Ramos (cell line): Measurements from ENCODE around the gene ANO2.

Experiments used
- in situ Hi-C: fragments of 300-500 bp; cut with MboI; formaldehyde crosslinking; loops from one replicate; pipeline ENCODE4 v1.14.3; 2022; ENCODE audit warnings: low sequenced_read_pairs; ENCODE audit not compliant: unreplicated experiment

ANO2 gene

GRCh38 chr12:5534426-5535199 lies 410.4 kb downstream of the ANO2 start:
- in situ Hi-C loops: loop anchor here (25.0 kb wide), 1 partner anchor 322 kb away; no protein-coding TSS in a partner anchor

GRCh38 chr12:5533368-5533767 lies 411.7 kb downstream of the ANO2 start:
- in situ Hi-C loops: loop anchor here (25.0 kb wide), 1 partner anchor 321 kb away; no protein-coding TSS in a partner anchor

DNA sequence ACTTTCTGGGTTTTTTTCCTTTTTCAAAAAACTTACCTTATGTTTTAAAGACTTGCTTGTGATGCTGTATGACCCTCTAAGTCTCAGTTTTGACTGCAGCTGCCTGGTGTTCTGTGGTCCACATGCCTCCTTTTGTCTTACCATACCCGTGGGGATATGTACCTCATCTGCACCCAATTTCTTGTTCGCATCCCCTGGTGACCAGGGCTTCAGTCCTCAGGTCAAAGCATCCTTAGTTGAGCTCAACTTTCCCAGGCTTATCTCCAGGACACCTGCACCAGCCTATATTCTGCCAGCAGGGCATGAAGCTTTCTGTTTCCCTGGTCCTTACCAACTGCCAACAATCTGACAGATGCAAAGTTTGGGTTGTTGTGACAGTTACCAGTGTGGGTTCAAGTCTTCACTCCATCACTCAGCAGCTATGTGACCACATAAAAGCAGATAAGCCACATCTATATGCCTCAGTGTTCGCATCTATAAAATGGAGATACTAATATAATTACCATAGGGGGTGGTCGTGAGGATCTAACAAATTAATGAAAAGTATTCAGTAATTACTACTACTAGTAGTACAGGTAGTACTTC lies 419.2 kb downstream of the ANO2 start:
- in situ Hi-C loops: loop anchor here (25.0 kb wide), 1 partner anchor 314 kb away; no protein-coding TSS in a partner anchor

- in situ Hi-C loops: loop anchor here (25.0 kb wide), 1 partner anchor 313 kb away; no protein-coding TSS in a partner anchor
These were observed 420.2 kb downstream of the ANO2 start for GRCh38 chr12:5524769-5525436.

DNA sequence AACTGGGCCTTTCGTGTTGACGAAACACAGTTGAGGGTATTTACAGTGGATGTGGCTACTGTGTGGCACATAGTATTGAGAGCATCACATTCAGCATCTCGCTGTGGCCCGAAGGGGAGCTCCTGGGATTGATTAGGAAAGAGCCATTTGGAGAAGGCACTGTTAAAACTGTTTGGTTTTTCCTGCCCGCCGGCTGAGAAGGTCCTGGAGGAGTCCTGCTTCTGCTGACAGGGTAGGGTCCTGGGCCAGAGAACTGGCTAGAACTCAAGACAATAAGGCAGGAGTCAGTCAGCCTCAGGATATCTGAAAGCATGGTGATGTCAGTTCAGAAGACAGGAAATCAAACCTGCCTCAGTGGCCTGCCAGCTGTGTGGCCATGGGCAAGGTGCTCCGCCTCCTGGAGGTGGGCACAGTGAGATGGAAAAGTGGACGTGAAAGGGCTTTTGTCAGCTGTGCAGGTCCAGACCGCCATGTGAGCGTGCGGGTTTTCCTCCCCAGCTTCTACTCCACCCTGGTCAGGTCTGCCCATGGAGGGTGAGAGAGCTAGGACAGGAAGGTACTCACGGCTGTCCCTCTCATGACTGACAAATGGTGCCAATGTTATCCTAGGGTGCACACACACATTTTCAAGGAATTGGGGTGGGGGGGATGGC lies 420.8 kb downstream of the ANO2 start:
- in situ Hi-C loops: no loop called here

DNA sequence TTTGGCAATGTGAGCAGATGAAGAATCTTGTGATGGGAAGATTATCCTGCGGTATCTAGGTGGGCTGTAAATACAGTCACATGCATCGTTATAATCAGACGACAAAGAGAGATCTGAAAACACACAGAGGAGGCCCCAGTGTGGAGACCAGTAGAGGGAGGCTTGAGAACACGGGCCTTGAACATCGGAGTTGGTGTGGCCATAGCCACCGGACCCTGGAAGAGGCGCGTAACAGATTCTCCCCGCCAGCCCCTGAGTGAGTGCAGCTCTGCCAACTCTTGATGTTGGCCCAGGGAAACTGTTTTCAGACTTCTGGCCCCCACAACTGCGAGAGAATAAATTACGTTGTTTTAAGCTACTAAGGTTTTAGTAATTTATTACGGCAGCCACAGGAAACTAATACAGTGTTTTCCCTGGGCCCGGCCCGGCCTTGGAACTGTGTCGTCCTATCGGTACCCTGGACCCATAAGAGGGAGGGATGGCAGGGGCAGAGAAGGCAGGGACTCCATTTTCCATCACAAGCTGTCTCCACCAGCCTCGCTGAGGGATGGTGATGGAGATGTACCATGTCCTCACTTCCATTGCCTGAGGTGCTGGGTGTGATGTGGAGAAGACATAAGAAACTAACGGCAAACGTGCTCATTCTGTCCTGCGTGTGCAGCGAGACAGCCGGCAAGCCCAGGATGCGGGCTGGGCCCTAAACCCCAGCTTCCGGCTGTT lies 421.5 kb downstream of the ANO2 start:
- in situ Hi-C loops: no loop called here

DNA sequence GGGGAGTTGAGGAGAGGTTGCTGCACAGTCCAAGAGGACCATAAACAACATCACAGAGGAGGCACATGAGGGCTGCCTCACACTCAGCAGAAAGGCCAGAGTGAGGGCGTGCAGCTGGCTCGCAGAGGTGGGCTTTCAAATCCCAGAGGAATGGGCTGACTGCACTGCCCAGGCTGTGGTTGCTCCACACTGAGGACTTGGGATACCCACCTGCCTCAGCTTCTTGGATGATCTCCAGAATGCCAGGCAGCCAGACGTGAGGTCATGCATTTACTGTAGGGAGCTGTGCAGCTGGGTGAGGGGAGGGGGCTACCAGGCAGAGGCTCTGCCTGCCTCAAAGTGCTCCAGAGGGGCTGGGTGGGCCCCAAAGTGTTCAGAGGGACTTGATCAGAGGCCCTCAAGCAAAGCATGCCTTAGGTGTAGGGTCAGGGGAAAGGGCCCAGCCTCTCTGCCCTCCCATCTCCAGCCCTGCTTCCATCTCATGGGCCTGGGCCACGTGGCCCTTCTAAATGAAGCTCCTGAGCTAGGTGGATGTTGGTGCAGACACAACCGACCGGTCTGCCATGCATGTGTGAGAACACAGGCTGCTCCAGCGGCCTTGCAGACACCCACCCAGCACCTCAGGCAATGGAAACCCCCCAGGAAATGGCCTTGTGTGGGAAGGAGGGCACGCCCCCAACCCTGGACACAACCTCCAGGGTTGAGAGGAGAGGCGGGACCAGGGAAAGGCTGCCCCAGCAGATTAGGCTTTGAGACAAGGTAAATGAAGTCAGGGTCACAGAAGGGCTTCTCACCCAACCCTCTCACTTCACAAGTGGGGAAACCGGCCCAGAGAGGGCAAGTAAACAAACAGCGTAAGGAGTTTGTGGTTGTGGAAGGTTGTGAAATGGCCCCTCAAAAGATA lies 422.4 kb downstream of the ANO2 start:
- in situ Hi-C loops: no loop called here

GRCh38 chr12:5521456-5522325 lies 423.4 kb downstream of the ANO2 start:
- in situ Hi-C loops: no loop called here

DNA sequence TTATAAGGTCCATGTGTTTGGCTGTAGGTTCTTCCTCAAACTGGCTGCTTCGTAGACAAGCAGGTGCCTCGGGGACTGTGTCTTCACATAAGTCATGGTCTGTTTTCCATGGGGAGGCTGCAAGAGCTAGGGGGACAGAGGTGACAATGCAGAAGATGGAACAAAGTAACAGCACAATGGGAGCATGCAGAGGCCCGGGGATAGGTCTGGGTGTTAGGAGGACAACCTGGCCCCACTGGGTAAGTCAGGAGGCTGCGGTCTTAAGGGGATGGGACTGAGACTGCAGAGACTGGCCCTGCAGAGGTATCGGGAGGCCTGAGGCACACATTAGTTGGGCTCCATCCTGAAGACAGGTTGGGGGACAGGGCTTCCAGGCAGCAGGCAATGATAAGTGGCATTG lies 424.2 kb downstream of the ANO2 start:
- in situ Hi-C loops: no loop called here

- in situ Hi-C loops: no loop called here
These were observed 425.0 kb downstream of the ANO2 start for GRCh38 chr12:5520037-5520436.

- in situ Hi-C loops: no loop called here
These were observed 426.3 kb downstream of the ANO2 start for GRCh38 chr12:5518584-5519365.

DNA sequence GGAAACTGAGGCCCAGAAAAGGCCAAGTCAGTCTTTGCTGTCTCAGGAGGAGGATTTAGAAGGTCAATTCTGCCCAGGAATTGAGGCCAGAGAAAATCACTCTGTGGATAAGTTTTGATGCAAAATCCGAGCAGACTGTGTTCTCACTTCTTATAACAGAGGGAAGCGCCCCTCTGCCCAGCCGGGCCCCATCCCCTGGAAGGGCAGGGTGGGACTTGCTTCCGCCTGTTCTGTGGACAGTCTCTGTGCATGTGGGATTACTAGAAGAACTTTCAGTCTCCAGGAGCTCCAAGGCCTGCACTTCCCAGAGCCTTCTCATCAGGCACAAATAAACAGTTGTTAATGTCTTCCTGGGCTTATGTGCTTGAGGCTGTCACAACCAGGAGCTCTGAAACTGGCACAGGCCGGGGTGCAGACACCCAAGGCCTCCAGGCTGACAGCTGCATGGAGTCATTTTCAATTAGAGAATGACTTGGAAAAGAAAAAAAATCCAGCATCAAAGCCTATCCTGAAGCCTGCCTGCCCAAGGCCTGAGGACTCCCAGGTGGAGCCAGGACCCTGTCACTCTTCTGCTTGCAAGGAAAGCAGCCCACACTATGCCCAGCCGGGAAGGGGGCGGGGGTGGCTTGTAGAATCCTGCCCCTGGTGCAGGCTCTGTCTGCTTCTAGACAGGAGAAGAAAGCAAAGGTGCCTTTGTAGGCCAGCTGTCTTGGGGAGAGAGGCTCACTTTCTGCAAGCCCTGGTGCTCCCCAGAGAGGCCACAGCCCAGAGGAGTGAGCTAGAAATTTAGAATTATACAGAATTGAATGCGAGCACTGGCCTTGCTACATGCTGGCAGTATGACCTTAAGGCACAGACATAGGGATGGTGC lies 428.5 kb downstream of the ANO2 start:
- in situ Hi-C loops: no loop called here

DNA sequence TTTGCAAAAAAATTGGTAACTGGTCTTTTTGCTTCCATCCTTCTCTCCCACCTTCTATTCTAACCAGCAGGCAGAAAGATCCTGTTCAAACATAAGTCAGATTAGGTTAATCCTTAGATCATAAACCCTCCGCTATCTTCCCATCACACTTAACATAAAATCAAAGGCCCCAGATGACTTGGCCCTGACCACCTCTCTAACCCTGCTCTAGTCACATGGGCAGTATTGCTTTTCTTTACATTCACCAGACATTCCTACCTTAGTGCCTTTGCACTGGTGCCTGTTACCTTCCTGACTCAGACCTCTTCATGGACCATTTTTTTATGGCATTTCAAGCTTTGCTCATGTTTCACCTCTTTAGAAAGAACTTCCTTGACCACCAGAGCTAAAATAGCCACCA lies 429.6 kb downstream of the ANO2 start:
- in situ Hi-C loops: no loop called here

DNA sequence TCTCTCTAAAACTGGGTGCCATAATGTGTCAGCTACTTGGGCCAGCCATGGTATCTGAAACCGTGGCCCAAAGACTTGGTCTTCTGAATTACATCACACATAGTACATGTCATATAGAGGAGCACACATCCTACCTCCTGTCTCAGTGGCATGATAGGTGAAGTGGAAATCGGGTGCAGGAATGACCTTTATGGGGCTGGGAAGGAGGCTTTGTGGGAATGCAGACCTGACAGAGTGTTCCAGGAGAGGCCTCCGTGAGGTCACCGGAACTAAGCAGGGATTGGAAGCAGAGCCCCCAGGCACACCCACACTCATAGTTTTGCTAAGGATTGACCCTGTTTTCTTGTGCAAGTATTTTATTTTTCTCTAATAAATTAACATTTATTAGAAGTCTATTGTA lies 430.5 kb downstream of the ANO2 start:
- in situ Hi-C loops: no loop called here

DNA sequence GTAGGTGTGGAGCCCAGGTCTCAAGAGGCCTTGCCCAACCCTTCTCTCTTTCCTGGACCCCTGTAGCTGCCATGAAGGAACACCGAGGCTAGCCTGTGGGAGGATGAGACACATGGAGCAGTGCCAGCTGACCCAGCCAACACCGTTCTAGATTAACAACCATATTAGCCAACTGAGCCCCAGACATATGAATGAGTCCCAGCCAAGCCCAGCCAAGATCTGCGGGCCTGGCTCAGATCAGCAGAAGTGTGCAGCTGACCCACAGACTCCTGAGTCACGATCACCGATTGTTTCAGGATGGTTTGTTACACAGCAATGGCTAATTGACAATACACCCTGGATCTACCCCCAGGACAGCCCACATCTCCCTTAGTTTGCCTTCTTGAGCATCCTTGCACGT lies 431.0 kb downstream of the ANO2 start:
- in situ Hi-C loops: no loop called here

DNA sequence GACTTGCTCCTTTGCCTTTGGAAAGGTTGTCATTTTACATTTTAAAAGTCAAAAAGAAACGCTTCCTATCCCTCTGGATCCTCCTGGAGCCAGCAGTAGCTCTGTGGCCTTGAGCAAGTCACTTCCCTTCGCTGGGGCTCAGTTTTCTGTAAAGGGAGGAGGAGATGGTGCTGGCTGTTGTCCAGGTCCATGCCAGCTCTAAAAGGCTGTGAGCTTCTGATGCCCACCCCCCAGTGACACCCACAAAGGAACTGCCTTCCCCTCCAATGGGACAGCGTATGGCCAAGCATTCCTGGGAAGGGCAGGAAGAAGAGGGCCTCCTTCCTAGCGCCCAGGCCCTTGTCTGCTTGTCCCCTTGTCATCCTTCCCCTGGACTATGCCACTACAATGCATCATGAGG lies 431.7 kb downstream of the ANO2 start:
- in situ Hi-C loops: no loop called here
